Ovary (tissue), 9 donors: ENCODE measurements around the gene KCNMA1. TPM values are rescaled to one million over a fixed set of nuclear protein-coding genes. Genes with fewer than 3 reads are reported as not detected.

Experiments
- DNase-seq, 5 donors: peaks; one replicate each; pipeline ENCODE4 v3.0.0-alpha.2; 2019 to 2020
- H3K27ac ChIP-seq, 2 donors: fragments of 200-600 bp; one replicate each; pipeline versions ENCODE4 v1.5.1 to v1.8.0; 2019 to 2022
- H3K27me3 ChIP-seq: fragments of 200-600 bp; one replicate; pipeline ENCODE4 v1.8.0; 2022
- H3K36me3 ChIP-seq: fragments of 200-600 bp; sonication (generic); one replicate; pipeline ENCODE4 v1.5.1; 2019
- H3K4me1 ChIP-seq: one replicate; pipeline ENCODE4 v1.8.1; 2013; ENCODE audit warnings: mild to moderate bottlenecking, moderate library complexity; ENCODE audit not compliant: insufficient read depth
- H3K4me3 ChIP-seq: fragments of 200-600 bp; sonication (generic); one replicate; pipeline ENCODE4 v1.5.1; 2017
- H3K9me3 ChIP-seq, 2 donors: fragments of 200-600 bp in 1 of 2; sonication (generic) in 1 of 2; one replicate each; pipeline versions ENCODE4 v1.5.1 to v1.8.1; 2013 to 2019; ENCODE audit warnings: mild to moderate bottlenecking in 1 of 2, moderate library complexity in 1 of 2
- CTCF ChIP-seq, 3 donors: fragments of 450-650 bp in 2 of 3; fragments of 200-600 bp in 1 of 3; IDR thresholded peaks; one replicate each; pipeline versions ENCODE4 v1.5.1 to v1.8.0; 2016 to 2022; ENCODE audit warnings: antibody characterized with exemption in 3 of 3, mild to moderate bottlenecking in 1 of 3
- EP300 ChIP-seq: sonication (generic); formaldehyde crosslinking; IDR thresholded peaks from one replicate; pipeline ENCODE4 v1.6.1; 2017; ENCODE audit warnings: antibody characterized with exemption
- POLR2A ChIP-seq: fragments of 450-650 bp; IDR thresholded peaks from one replicate; pipeline ENCODE4 v1.6.1; 2017; ENCODE audit warnings: antibody characterized with exemption, mild to moderate bottlenecking, moderate library complexity
- WGBS, 3 donors: extraction: QIAGEN DNeasy Blood & Tissue Kit in 1 of 3; methylation state at CpG; one replicate each; pipeline versions ENCODE4 v1.1.5 to v1.1.7; 2013 to 2017; 5-methylcytosine and 5-hydroxymethylcytosine counted together
- intact Hi-C, 4 donors: fragments of 100-400 bp; cut with DNase I; formaldehyde crosslinking; loops; one replicate each; pipeline versions ENCODE4 v1.11.0 to v1.15.1; 2022 to 2023
- polyA plus RNA-seq, 2 donors: library from polyadenylated mRNA; stranded (reverse); fragments of 200-250 nt in 1 of 2; fragments of 350-450 nt in 1 of 2; fragmentation: Illumina TruSeq in 1 of 2; extraction: RNeasy Lipid Tissue Mini Kit (QIAGEN cat#74804) in 1 of 2; gene quantifications; one replicate each; pipeline ENCODE4 v1.2.3, GENCODE V29; 2013 to 2014
- total RNA-seq, 7 donors: library from RNA; depleted of rRNA in 2 of 7; stranded (reverse); fragments of >200 nt in 2 of 7; fragmentation: NEBNext Ultra II Directional in 3 of 7; extraction: Animal tissue kit (Norgen Biotek cat#: 25700) in 3 of 7; gene quantifications; one replicate each; pipeline versions ENCODE4 v1.1.0 to v1.2.4, GENCODE V29; 2016 to 2023
- donor health status: DM: no; HTN: no; CAD: no; lungs with moderate emphysema.
- donor health status: DM: no; HTN: no; CAD: no.
- donor health status: Bipolar disorder and iron deficiency.
- donor health status: DM: yes; HTN: yes; CAD: no.
- donor health status: DM: no; HTN: no; CAD: no.
- donor health status: DM: yes; HTN: yes; CAD: no.

The KCNMA1 gene
- total and polyA plus RNA-seq, 9 donors = 7.0 to 83.8 (median 25.1) TPM

- no peaks in the 10 kb centered on the region for H3K9me3 ChIP-seq
- 8 to 19% (median 14%) methylated on average over 5 of the region's 5 CpGs for WGBS, 3 donors
- H3K36me3 ChIP-seq = no peaks in the 10 kb centered on the region
- H3K4me3 ChIP-seq = no peak overlapping the region
- peaks cover 2% of the 10 kb centered on the region for H3K4me1 ChIP-seq
- H3K27me3 ChIP-seq = no peaks in the 10 kb centered on the region
- peak in 3 of 5 donors; percentile 26 to 59 (median 38) for DNase-seq
- intact Hi-C loops = no loop called here
- no peak for TF ChIP-seq EP300
- TF ChIP-seq POLR2A = no peak
- no peak for TF ChIP-seq CTCF (IDR thresholded peaks at IDR 0.05)
- no peak overlapping the region for H3K27ac ChIP-seq
Measured at GRCh38 chr10:77609781-77610272, 27.8 kb downstream of the KCNMA1 start.

- no peak for DNase-seq
- no peak overlapping the region for H3K27ac ChIP-seq
- H3K36me3 ChIP-seq = no peaks in the 10 kb centered on the region
- H3K4me3 ChIP-seq = no peak overlapping the region
- intact Hi-C loops = no loop called here
- peaks cover 2% of the 10 kb centered on the region for H3K4me1 ChIP-seq
- H3K27me3 ChIP-seq = no peaks in the 10 kb centered on the region
- 77 to 86% (median 80%) methylated on average over 9 of the region's 9 CpGs for WGBS, 3 donors
- no peaks in the 10 kb centered on the region for H3K9me3 ChIP-seq
- TF ChIP-seq EP300 (no peak), CTCF (IDR thresholded peaks at IDR 0.05) (no peak), POLR2A (no peak)
Measured at GRCh38 chr10:77608281-77608680, 29.3 kb downstream of the KCNMA1 start.

GRCh38 chr10:77606751-77607150, 30.9 kb downstream of the KCNMA1 start:
- TF ChIP-seq CTCF (IDR thresholded peaks at IDR 0.05) = no peak
- H3K27me3 ChIP-seq = no peaks in the 10 kb centered on the region
- no peak overlapping the region for H3K27ac ChIP-seq
- WGBS, 3 donors = 81 to 93% (median 88%) methylated on average over 2 of the region's 2 CpGs
- no peak for DNase-seq
- peaks cover 2% of the 10 kb centered on the region for H3K4me1 ChIP-seq
- H3K36me3 ChIP-seq = no peaks in the 10 kb centered on the region
- no peak overlapping the region for H3K4me3 ChIP-seq
- no peaks in the 10 kb centered on the region for H3K9me3 ChIP-seq
- intact Hi-C loops = no loop called here

- no peaks in the 10 kb centered on the region for H3K36me3 ChIP-seq
- no peak overlapping the region for H3K4me3 ChIP-seq
- peaks cover 2% of the 10 kb centered on the region for H3K4me1 ChIP-seq
- no peaks in the 10 kb centered on the region for H3K9me3 ChIP-seq
- 68 to 79% (median 76%) methylated on average over 4 of the region's 4 CpGs for WGBS, 3 donors
- TF ChIP-seq POLR2A = no peak
- no peak for DNase-seq
- no peaks in the 10 kb centered on the region for H3K27me3 ChIP-seq
- no peak overlapping the region for H3K27ac ChIP-seq
- intact Hi-C loops = no loop called here
Measured at GRCh38 chr10:77605466-77605865, 32.1 kb downstream of the KCNMA1 start.

GRCh38 chr10:77604941-77605351, 32.7 kb downstream of the KCNMA1 start:
- 91 to 95% (median 92%) methylated on average over 1 to 6 of the region's 6 CpGs for WGBS, 3 donors

More at GRCh38 chr10:77604941-77605351, 32.7 kb downstream of the KCNMA1 start:
- TF ChIP-seq POLR2A (no peak), CTCF (IDR thresholded peaks at IDR 0.05) (no peak), EP300 (no peak)
- Histone ChIP-seq H3K4me3 (no peak overlapping the region), H3K36me3 (no peaks in the 10 kb centered on the region), H3K27ac (no peak overlapping the region), H3K27me3 (no peaks in the 10 kb centered on the region), H3K4me1 (peaks cover 2% of the 10 kb centered on the region), H3K9me3 (no peaks in the 10 kb centered on the region)
- intact Hi-C loops = no loop called here
- no peak for DNase-seq
